CD14-positive monocyte (primary cell): ENCODE data around the gene POC1A. TPM values are rescaled to one million over a fixed set of nuclear protein-coding genes. Genes with fewer than 3 reads are reported as not detected.
A peak's percentile ranks its signal among the peaks of the same experiment; 100 is the strongest.

ENCODE experiments used
- DNase-seq, 3 donors: peaks; one replicate each; pipeline ENCODE4 v3.0.0-alpha.2; 2011 to 2022
- H2AFZ ChIP-seq: 2 replicates; pipeline ENCODE4 v1.6.0; 2012; ENCODE audit warnings: mild to moderate bottlenecking, low read depth, low read length, inconsistent platforms; ENCODE audit not compliant: insufficient read depth, poor library complexity, severe bottlenecking
- H3K27ac ChIP-seq, 2 donors: 1 replicate in 1 of 2; 2 replicates in 1 of 2; pipeline ENCODE4 v1.5.1; 2012 to 2013; ENCODE audit warnings: low read length in 2 of 2, control low read depth in 1 of 2, inconsistent platforms in 1 of 2, low read depth in 1 of 2, mild to moderate bottlenecking in 1 of 2
- H3K27me3 ChIP-seq, 2 donors: one replicate each; pipeline versions ENCODE4 v1.6.0 to v1.6.1; 2011 to 2013; ENCODE audit warnings: low read length in 2 of 2; ENCODE audit not compliant: control insufficient read depth in 2 of 2, insufficient read depth in 2 of 2
- H3K36me3 ChIP-seq, 2 donors: replicated peaks in 1 of 2; 1 replicate in 1 of 2; 2 replicates in 1 of 2; pipeline versions ENCODE4 v1.5.1 to v1.6.1; 2012 to 2013; ENCODE audit warnings: low read length in 2 of 2, control low read depth in 1 of 2, inconsistent platforms in 1 of 2, mild to moderate bottlenecking in 1 of 2; ENCODE audit not compliant: insufficient read depth in 2 of 2, control insufficient read depth in 1 of 2
- H3K4me1 ChIP-seq, 2 donors: 1 replicate in 1 of 2; 2 replicates in 1 of 2; pipeline versions ENCODE4 v1.5.1 to v1.6.1; 2012 to 2013; ENCODE audit warnings: low read length in 2 of 2, control low read depth in 1 of 2, inconsistent platforms in 1 of 2, mild to moderate bottlenecking in 1 of 2, moderate library complexity in 1 of 2; ENCODE audit not compliant: insufficient read depth in 2 of 2, control insufficient read depth in 1 of 2
- H3K4me2 ChIP-seq: replicated peaks from 2 replicates; pipeline ENCODE3; 2012; ENCODE audit warnings: low read length, moderate library complexity, mild to moderate bottlenecking; ENCODE audit not compliant: poor library complexity, severe bottlenecking; ENCODE audit errors: extremely low read depth
- H3K4me3 ChIP-seq, 3 experiments: fragments of 200-600 bp in 1 of 3; sonication (generic) in 1 of 3; replicated peaks in 1 of 3; 1 replicate in 2 of 3; 2 replicates in 1 of 3; pipeline ENCODE4 v1.5.1; 2011 to 2013; ENCODE audit warnings: low read length in 3 of 3, mild to moderate bottlenecking in 3 of 3, control low read depth in 2 of 3, low read depth in 2 of 3, inconsistent platforms in 1 of 3, moderate library complexity in 1 of 3
- H3K79me2 ChIP-seq: 2 replicates; pipeline ENCODE4 v1.6.0; 2012; ENCODE audit warnings: mild to moderate bottlenecking, control low read depth, inconsistent platforms, low read length, moderate library complexity; ENCODE audit not compliant: insufficient read depth
- H3K9ac ChIP-seq: 2 replicates; pipeline ENCODE4 v1.6.0; 2017; ENCODE audit warnings: low read length, mild to moderate bottlenecking; ENCODE audit not compliant: insufficient read depth, poor library complexity, severe bottlenecking
- H3K9me3 ChIP-seq, 2 donors: replicated peaks in 1 of 2; 1 replicate in 1 of 2; 2 replicates in 1 of 2; pipeline versions ENCODE4 v1.5.1 to v1.6.1; 2012 to 2013; ENCODE audit warnings: low read length in 2 of 2, control low read depth in 1 of 2; ENCODE audit not compliant: control insufficient read depth in 1 of 2, insufficient read depth in 1 of 2
- H4K20me1 ChIP-seq: 2 replicates; pipeline ENCODE4 v1.6.0; 2012; ENCODE audit warnings: mild to moderate bottlenecking, low read length, control low read depth, moderate library complexity; ENCODE audit not compliant: insufficient read depth
- H3K27ac Mint-ChIP-seq, 7 donors: one replicate each; pipeline ENCODE4 v1.8.0; 2020; ENCODE audit warnings: mild to moderate bottlenecking in 7 of 7, mixed read lengths in 7 of 7, moderate library complexity in 6 of 7, inconsistent platforms in 2 of 7
- H3K27me3 Mint-ChIP-seq, 3 donors: one replicate each; pipeline ENCODE4 v1.8.0; 2021 to 2022; ENCODE audit warnings: low read depth in 3 of 3, mild to moderate bottlenecking in 3 of 3, mixed read lengths in 3 of 3, moderate library complexity in 3 of 3, inconsistent platforms in 1 of 3
- H3K36me3 Mint-ChIP-seq, 2 donors: one replicate each; pipeline ENCODE4 v1.8.0; 2020; ENCODE audit warnings: mixed read lengths in 2 of 2, inconsistent platforms in 1 of 2, mild to moderate bottlenecking in 1 of 2
- H3K4me1 Mint-ChIP-seq: one replicate; pipeline ENCODE4 v1.8.0; 2020; ENCODE audit warnings: mild to moderate bottlenecking, mixed read lengths
- H3K4me3 Mint-ChIP-seq, 2 donors: one replicate each; pipeline ENCODE4 v1.8.0; 2020; ENCODE audit warnings: mild to moderate bottlenecking in 2 of 2, mixed read lengths in 2 of 2, moderate library complexity in 1 of 2
- H3K9me3 Mint-ChIP-seq, 7 donors: one replicate each; pipeline ENCODE4 v1.8.0; 2020 to 2022; ENCODE audit warnings: mixed read lengths in 7 of 7, mild to moderate bottlenecking in 6 of 7, moderate library complexity in 6 of 7, inconsistent platforms in 2 of 7
- WGBS: methylation state at CpG from one replicate; pipeline ENCODE4 v1.1.5; 2013; ENCODE audit warnings: missing lambda C conversion rate; ENCODE audit not compliant: insufficient coverage; 5-methylcytosine and 5-hydroxymethylcytosine counted together
- intact Hi-C, 2 donors: fragments of 100-400 bp; cut with micrococcal nuclease; formaldehyde crosslinking; loops; one replicate each; pipeline versions ENCODE4 v1.15.0 to v1.15.1; 2023
- polyA plus RNA-seq, 3 donors: library from polyadenylated mRNA; depleted of rRNA in 1 of 3; unstranded in 2 of 3; stranded (reverse) in 1 of 3; fragments of 300-500 nt in 2 of 3; fragments of >200 nt in 1 of 3; fragmentation: Illumina TruSeq in 2 of 3; gene quantifications; 1 replicate in 2 of 3; 2 replicates in 1 of 3; pipeline ENCODE4 v1.2.3, GENCODE V29; 2012 to 2021
- TF ChIP-seq, protein P1 (sequence below): fragments of 200-600 bp; IDR thresholded peaks from one replicate; pipeline ENCODE4 v1.8.0; 2022; ENCODE audit warnings: antibody characterized with exemption, mild to moderate bottlenecking

Gene POC1A
- polyA plus RNA-seq, 3 donors = 1.2 to 2.0 (median 1.5) TPM

DNA sequence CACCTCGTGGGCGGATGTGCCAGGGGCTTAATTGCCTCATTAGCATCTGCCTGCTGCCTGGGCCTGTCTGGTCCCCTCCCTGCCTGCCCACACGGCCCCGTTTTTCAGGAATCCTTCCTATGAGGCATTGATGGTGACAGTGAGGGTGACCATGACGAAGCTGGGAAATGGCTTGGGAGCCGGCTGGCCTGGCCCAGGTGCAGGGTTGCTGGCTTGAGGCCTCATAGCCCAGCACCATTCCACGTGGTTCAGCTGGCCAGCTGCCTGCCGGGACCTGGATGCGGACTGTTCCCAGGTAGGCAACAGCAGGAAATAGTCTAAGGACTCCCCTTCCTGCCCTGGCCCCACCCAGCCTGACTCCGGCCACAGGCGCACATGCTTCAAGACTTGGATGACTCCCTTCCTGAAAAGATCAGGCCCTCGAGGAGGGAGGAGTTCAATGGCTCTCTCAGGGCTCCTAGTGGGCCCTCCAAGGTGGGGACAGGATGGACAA, 88.9 kb downstream of the POC1A start:
- H4K20me1 ChIP-seq = no peaks in the 10 kb centered on the region
- H3K9ac ChIP-seq = no peak overlapping the region
- H3K4me1 Mint-ChIP-seq = peaks cover 62% of the 10 kb centered on the region
- H3K27me3 ChIP-seq = no peaks in the 10 kb centered on the region
- H3K4me3 Mint-ChIP-seq = no peak overlapping the region
- H3K4me3 ChIP-seq = no peak overlapping the region
- peaks cover 1 to 2% (median 2%) of the 10 kb centered on the region in 3 donors for H3K27me3 Mint-ChIP-seq
- no peaks in the 10 kb centered on the region for H3K9me3 ChIP-seq
- H3K79me2 ChIP-seq = no peaks in the 10 kb centered on the region
- 46% methylated on average over 12 of the region's 12 CpGs for WGBS
- peak in 1 of 3 donors; percentile 30 for DNase-seq
- H3K36me3 Mint-ChIP-seq = peaks cover 0 to 8% of the 10 kb centered on the region in 2 donors
- no peak overlapping the region for H3K4me2 ChIP-seq
- no peak overlapping the region for H3K27ac ChIP-seq
- peak overlapping the region in 1 of 7 donors; percentile 60 for H3K27ac Mint-ChIP-seq
- peaks cover 51 to 61% of the 10 kb centered on the region in 2 donors for H3K4me1 ChIP-seq
- intact Hi-C loops = no loop called here
- TF ChIP-seq, protein P1, sequence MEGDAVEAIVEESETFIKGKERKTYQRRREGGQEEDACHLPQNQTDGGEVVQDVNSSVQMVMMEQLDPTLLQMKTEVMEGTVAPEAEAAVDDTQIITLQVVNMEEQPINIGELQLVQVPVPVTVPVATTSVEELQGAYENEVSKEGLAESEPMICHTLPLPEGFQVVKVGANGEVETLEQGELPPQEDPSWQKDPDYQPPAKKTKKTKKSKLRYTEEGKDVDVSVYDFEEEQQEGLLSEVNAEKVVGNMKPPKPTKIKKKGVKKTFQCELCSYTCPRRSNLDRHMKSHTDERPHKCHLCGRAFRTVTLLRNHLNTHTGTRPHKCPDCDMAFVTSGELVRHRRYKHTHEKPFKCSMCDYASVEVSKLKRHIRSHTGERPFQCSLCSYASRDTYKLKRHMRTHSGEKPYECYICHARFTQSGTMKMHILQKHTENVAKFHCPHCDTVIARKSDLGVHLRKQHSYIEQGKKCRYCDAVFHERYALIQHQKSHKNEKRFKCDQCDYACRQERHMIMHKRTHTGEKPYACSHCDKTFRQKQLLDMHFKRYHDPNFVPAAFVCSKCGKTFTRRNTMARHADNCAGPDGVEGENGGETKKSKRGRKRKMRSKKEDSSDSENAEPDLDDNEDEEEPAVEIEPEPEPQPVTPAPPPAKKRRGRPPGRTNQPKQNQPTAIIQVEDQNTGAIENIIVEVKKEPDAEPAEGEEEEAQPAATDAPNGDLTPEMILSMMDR = no peak
- peak overlapping the region; percentile 23 for H2AFZ ChIP-seq
- no peaks in the 10 kb centered on the region for H3K36me3 ChIP-seq
- H3K9me3 Mint-ChIP-seq = peaks cover 0 to 2% (median 0%) of the 10 kb centered on the region in 7 donors

DNA sequence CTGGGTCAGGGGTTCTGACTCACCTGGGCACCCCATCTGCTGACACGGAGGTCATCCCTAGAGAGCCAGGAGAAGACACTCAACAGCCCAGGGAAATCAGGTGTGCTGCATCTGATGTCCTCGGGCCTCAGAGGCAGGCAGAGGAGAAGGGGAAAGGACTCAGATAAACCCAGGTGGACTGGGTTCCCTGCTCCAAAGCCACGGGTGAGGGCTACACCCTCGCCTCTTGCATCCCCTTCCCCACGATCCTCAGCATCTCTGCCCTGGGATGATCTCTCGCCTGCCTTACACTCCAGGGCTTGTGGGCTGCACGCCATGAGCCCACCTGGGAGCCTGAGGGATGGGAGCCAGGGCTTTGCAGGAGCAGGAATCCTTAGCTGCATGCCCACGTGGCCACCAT, 89.7 kb downstream of the POC1A start:
- Histone ChIP-seq H3K4me2 (no peak overlapping the region), H3K27me3 (no peaks in the 10 kb centered on the region), H3K36me3 (no peaks in the 10 kb centered on the region), H3K79me2 (no peaks in the 10 kb centered on the region), H2AFZ (no peak overlapping the region), H3K4me3 (no peak overlapping the region), H3K9me3 (no peaks in the 10 kb centered on the region), H3K4me1 (peaks cover 44 to 53% of the 10 kb centered on the region in 2 donors), H3K27ac (no peak overlapping the region), H3K9ac (no peak overlapping the region), H4K20me1 (no peaks in the 10 kb centered on the region)
- intact Hi-C loops = loop anchor here in 1 of 2 donors (5.0 kb wide), 1 partner anchor 133 kb away; the partner anchor contains the start of gene ALAS1
- Mint-ChIP-seq H3K4me3 (no peak overlapping the region), H3K27me3 (peaks cover under 1 to 2% (median 1%) of the 10 kb centered on the region in 3 donors), H3K27ac (peak overlapping the region in 5 of 7 donors; percentile 50 to 96 (median 87)), H3K9me3 (peaks cover 0 to 2% (median 0%) of the 10 kb centered on the region in 7 donors), H3K36me3 (peaks cover 0 to 6% of the 10 kb centered on the region in 2 donors), H3K4me1 (peaks cover 54% of the 10 kb centered on the region)
- WGBS = 99% methylated on average over 7 of the region's 8 CpGs
- TF ChIP-seq, protein P1 = no peak
- no peak for DNase-seq
